ENCODE results near the gene ATP9A. TPM values are rescaled to one million over a fixed set of nuclear protein-coding genes. Genes with fewer than 3 reads are reported as not detected.

ATP9A gene
- total RNA-seq, 1 experiment from 2014 or later = 12.1 TPM

GRCh38 chr20:51574248-51575033 lies 193.7 kb downstream of the ATP9A start:
- Histone ChIP-seq H2BK5ac (ENCODE audit: insufficient read length, low read length) (no peak overlapping the region), H3K4ac (ENCODE audit: low read depth, low read length) (no peak overlapping the region), H2BK20ac (ENCODE audit: low read depth, low read length, poor library complexity, severe bottlenecking) (no peak overlapping the region), H3K23me2 (ENCODE audit: insufficient read length, low read depth, low read length, poor library complexity, severe bottlenecking) (no peaks in the 10 kb centered on the region), H3K27ac (ENCODE audit: insufficient read length, low read depth, low read length) (no peak overlapping the region), H3K18ac (ENCODE audit: insufficient read length, low read depth, low read length) (no peak overlapping the region), H2AK5ac (ENCODE audit: insufficient read length, low read length) (no peak overlapping the region), H4K5ac (ENCODE audit: insufficient read length, low read depth, low read length) (no peak overlapping the region), H3K4me1 (ENCODE audit: insufficient read depth, low read length) (no peaks in the 10 kb centered on the region), H3K79me1 (ENCODE audit: insufficient read depth, low read depth, low read length, poor library complexity, severe bottlenecking) (no peaks in the 10 kb centered on the region), H3K27me3 (ENCODE audit: insufficient read depth, low read length) (no peaks in the 10 kb centered on the region), H3K9ac (ENCODE audit: extremely low read depth, insufficient read length, low read length) (no peak overlapping the region), H3K56ac (ENCODE audit: insufficient read length, low read depth, low read length) (no peak overlapping the region), H2BK15ac (ENCODE audit: low read depth, low read length) (no peak overlapping the region), H3K4me2 (ENCODE audit: insufficient read depth, insufficient read length, low read length) (no peak overlapping the region), H4K20me1 (ENCODE audit: control insufficient read depth, insufficient read depth, insufficient read length) (no peaks in the 10 kb centered on the region), H2AFZ (ENCODE audit: low read length) (no peak overlapping the region), H3T11ph (ENCODE audit: low read length) (no peak overlapping the region), H3K79me2 (ENCODE audit: insufficient read depth, low read length) (no peaks in the 10 kb centered on the region), H4K91ac (ENCODE audit: insufficient read length, low read depth, low read length) (no peak overlapping the region), H3K9me3 (ENCODE audit: control insufficient read depth, low read depth, low read length) (no peaks in the 10 kb centered on the region), H4K8ac (replicated peaks; ENCODE audit: insufficient read length, low read depth, low read length) (no peak overlapping the region), H2BK12ac (ENCODE audit: insufficient read length, low read depth, low read length) (no peak overlapping the region), H2BK120ac (ENCODE audit: low read depth, low read length, poor library complexity, severe bottlenecking) (no peak overlapping the region), H3K23ac (ENCODE audit: insufficient read length, low read depth, low read length) (no peak overlapping the region), H3K14ac (ENCODE audit: insufficient read depth, low read length) (no peak overlapping the region)
- H3K4me1 Mint-ChIP-seq = peaks cover 0 to 4% of the 10 kb centered on the region in 2 experiments; a peak in 2 of 4 replicates
- no peak for DNase-seq
- H3K27ac Mint-ChIP-seq = no peak overlapping the region
- H3K36me3 Mint-ChIP-seq (ENCODE audit: insufficient read depth in 1 of 3, low read depth in 3 of 3) = no peaks in the 10 kb centered on the region
- no peak overlapping the region for H3K4me3 Mint-ChIP-seq
- peaks cover 20% of the 10 kb centered on the region for H3K27me3 Mint-ChIP-seq (ENCODE audit: low read depth)
- WGBS (ENCODE audit: extremely low coverage, insufficient read length, low lambda C conversion rate) = no CpG with 5 or more reads among the region's 6 CpGs
- no peak for TF ChIP-seq CTCF (conservative IDR thresholded peaks at IDR 0.05)
- peaks cover 0 to 3% of the 10 kb centered on the region in 2 experiments; a peak in 2 of 5 replicates for H3K9me3 Mint-ChIP-seq

All from H9 (cell line).